Muscle layer of colon (tissue), 2 donors: ENCODE measurements around the gene C22orf31.
A peak's percentile ranks its signal among the peaks of the same experiment; 100 is the strongest.

ENCODE experiments used
- H3K27ac ChIP-seq: one replicate; pipeline ENCODE4 v1.7.0; 2013; ENCODE audit warnings: low read depth, mild to moderate bottlenecking, low read length, moderate library complexity
- H3K27me3 ChIP-seq, 2 donors: one replicate each; pipeline ENCODE4 v1.7.0; 2013; ENCODE audit warnings: low read length in 2 of 2, mild to moderate bottlenecking in 2 of 2; ENCODE audit not compliant: insufficient read depth in 2 of 2, control insufficient read depth in 1 of 2
- H3K36me3 ChIP-seq: one replicate; pipeline ENCODE4 v1.7.0; 2013; ENCODE audit warnings: mild to moderate bottlenecking, low read length; ENCODE audit not compliant: insufficient read depth
- H3K4me1 ChIP-seq: one replicate; pipeline ENCODE4 v1.7.0; 2013; ENCODE audit warnings: mild to moderate bottlenecking, low read length; ENCODE audit not compliant: insufficient read depth
- H3K4me3 ChIP-seq, 2 donors: one replicate each; pipeline ENCODE4 v1.7.0; 2013; ENCODE audit warnings: low read length in 2 of 2, low read depth in 1 of 2, mild to moderate bottlenecking in 1 of 2, moderate library complexity in 1 of 2
- H3K9ac ChIP-seq: one replicate; pipeline ENCODE4 v1.7.0; 2013; ENCODE audit warnings: low read length
- H3K9me3 ChIP-seq: one replicate; pipeline ENCODE4 v1.7.0; 2013; ENCODE audit warnings: mild to moderate bottlenecking, low read length
- donor health status: abdominal sarcoma.
- donor health status: Adenocarcinoma of cecum.

Gene C22orf31

DNA sequence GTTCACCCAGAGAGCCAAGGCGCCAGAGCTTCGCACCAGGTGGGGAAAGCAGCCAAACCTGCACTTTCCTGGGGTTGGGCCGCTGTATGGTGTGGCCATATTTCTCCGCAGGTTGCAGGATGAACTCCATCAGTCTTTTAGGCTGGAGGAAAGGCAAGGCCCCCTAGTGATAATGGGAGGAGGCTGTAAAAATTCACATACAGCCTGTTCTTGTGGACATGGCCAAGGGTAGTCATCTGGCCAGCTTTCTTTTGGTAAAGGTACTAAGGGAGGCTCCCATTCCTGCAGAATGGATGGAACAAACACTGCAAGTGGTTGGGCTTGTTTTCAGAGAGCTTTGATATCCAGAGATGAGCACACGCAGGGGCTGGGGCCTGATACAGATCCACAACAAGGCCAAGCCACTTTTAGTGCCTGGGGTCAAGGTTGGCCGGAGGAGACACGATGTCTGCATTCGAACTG, 29.6 kb downstream of the C22orf31 start:
- no peaks in the 10 kb centered on the region for H3K27me3 ChIP-seq
- H3K9ac ChIP-seq: peak overlapping the region; percentile 35
- H3K4me1 ChIP-seq: peaks cover 35% of the 10 kb centered on the region
- H3K4me3 ChIP-seq: no peak overlapping the region
- peak overlapping the region; percentile 75 for H3K27ac ChIP-seq
- no peaks in the 10 kb centered on the region for H3K36me3 ChIP-seq
- H3K9me3 ChIP-seq: no peaks in the 10 kb centered on the region

DNA sequence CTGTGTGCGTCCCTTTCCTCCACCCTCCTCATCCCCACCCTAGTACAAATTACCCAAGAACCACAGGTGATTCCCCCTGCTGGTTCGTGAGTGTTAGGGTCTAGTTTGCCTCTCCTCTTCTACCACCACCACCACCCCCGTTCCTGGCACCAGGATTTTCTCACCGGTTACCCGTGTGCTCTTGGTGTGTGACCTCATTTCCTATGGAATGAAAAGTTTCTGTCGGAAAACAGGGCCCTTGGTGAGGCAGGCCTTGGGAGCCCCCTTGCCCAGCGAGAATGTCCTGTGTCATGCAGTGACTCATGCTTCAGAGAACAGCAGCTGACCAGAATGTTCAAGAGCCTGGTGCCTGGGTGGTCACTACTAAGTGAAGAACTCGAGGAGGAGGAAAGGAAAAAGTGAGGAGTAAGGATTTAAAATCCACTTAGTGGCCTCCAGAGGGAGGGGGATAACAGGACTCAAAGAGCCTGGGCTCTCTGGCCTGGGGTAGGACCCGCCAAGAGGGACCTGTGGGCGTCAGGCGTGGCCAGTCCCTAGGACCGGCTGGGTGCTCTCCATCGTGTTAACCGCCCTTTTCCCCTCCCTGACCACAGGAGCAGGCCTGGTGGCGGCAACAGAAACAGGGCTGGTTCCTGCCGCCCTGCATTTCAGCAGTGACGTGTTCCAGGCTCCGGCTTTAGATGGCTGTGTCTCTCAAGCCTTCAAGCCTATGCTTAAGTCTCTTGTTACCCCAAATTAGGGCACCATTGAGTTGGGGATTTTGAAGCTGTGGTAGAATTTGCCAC, 30.2 kb downstream of the C22orf31 start:
- H3K27ac ChIP-seq: peak overlapping the region; percentile 75
- H3K36me3 ChIP-seq: no peaks in the 10 kb centered on the region
- peak overlapping the region; percentile 35 for H3K9ac ChIP-seq
- H3K4me1 ChIP-seq: peaks cover 35% of the 10 kb centered on the region
- no peaks in the 10 kb centered on the region for H3K27me3 ChIP-seq
- H3K9me3 ChIP-seq: no peaks in the 10 kb centered on the region
- H3K4me3 ChIP-seq: peak overlapping the region in 1 of 2 donors; percentile 44

DNA sequence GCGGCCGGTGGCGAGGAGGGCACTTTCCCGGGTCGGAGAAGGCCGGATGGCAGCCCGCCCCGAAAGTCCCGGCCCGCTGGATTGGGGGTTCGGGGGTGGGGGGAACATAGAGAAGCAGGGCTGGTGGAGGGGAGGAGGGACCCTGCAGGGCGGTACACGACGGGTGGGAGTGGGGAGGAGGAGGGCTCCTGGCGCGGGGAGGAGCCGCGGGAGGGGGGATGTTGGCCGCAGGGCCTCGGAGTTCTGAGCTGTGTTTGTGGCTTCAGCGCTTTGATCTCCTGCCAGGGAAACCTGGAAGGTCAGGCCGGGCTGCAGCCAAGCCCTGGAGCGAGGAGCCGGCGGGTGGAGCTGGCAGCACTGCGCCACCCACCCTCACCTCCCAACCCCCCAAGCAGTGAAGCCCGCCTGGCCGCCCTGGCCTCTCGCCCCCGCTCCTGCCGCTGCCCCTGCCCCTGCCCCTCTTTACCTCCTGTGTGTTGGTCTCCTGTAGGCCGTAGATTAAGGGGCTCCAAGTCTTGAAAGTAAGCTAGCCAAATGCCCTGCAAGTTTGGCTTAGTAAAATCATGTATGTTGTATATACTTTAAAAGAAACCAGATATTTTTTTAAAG, 30.9 kb downstream of the C22orf31 start:
- Histone ChIP-seq H3K27me3 (no peaks in the 10 kb centered on the region), H3K36me3 (no peaks in the 10 kb centered on the region), H3K9me3 (no peaks in the 10 kb centered on the region), H3K4me1 (peaks cover 35% of the 10 kb centered on the region), H3K27ac (peak overlapping the region; percentile 75), H3K9ac (peak overlapping the region; percentile 35), H3K4me3 (peak overlapping the region; percentile 44 to 46)

DNA sequence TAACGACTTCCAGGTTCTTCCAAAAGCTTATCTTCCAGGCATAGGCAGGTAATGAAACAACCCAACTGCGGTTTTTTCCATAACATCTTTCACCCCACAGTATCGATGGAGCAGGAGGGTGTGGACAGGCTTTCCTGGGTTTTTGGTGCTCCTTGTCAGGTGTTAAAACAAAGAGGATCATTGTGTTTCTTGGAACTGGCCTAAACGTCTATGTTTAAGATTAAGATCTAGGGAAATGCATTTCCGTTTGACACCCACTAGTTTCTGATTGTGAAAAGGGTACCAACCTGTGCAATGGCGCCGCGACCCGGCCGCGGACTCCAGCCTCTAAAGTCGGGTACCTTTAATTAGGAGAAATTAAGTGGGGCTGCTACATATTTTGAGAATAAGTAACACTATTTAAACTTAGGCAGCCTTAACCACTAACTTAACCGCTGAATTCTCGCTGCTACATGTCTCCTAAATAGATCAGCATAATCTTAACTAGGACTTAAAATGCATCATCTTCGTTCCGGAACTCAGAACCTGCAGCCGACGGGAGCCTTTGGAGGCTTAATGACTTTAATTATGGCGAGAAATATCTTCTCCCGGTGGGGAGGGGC, 31.5 kb downstream of the C22orf31 start:
- Histone ChIP-seq H3K27ac (peak overlapping the region; percentile 75), H3K4me3 (peak overlapping the region; percentile 44 to 46), H3K4me1 (peaks cover 35% of the 10 kb centered on the region), H3K9ac (peak overlapping the region; percentile 13), H3K9me3 (no peaks in the 10 kb centered on the region), H3K36me3 (no peaks in the 10 kb centered on the region), H3K27me3 (no peaks in the 10 kb centered on the region)

DNA sequence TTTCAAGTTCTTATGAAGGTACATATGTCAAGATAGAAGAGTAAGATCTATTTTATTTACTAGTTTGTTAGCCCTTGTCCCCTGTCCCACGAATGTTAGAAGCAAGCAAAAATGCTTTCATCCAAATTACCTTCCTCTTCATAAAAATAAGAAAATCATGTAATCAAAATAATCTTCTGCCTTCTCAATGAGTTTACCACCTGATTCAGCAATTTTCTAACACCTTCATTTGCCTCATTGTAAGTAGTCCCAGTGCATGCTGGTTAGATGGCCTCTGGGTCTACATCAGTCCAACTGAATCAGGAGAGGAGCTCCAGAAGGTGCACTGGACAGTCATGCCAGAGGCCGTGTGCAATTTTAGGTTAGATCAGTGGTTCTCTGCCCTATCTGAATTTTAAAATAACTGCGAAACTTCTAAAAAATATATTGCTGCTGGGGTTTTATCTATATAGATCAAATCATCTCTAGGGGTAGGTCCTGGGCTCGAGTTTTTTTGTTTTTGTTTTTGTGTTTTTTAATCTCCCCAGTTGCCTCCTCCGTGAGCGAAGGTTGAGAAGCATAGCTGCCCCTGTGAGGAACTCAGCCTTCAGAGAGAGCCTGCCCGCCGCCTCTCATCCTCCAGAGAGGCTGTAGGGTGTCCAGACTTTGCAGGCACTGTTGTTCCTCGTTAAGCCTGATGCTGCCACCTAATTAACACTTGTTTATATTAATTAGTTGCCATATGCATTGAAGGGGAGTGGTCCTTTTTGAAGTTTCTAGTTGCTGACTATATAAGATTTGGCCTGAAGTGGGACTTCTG, 32.2 kb downstream of the C22orf31 start:
- Histone ChIP-seq H3K27me3 (no peaks in the 10 kb centered on the region), H3K36me3 (no peaks in the 10 kb centered on the region), H3K4me1 (peaks cover 33% of the 10 kb centered on the region), H3K9me3 (no peaks in the 10 kb centered on the region), H3K4me3 (no peak overlapping the region), H3K9ac (no peak overlapping the region), H3K27ac (no peak overlapping the region)

DNA sequence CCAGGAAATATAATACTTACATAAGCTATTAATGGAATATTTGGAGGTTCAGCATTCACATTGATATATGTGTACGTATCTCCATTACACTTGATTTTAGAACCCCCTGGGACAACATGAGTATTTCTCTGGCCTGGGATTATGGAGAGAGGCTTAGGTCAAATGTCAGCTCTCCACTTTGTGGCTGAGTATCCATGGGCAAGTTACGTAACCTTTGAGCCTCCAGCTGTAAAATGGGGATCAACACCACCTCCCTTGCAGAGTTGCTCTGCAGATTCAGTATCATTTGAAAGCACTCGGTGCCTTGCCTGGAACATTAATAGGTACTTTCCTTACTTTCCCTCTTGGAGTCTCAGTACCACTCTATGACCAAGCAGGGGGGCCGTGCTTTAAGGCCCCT, 33.2 kb downstream of the C22orf31 start:
- Histone ChIP-seq H3K36me3 (no peaks in the 10 kb centered on the region), H3K9me3 (no peaks in the 10 kb centered on the region), H3K9ac (no peak overlapping the region), H3K27ac (no peak overlapping the region), H3K27me3 (no peaks in the 10 kb centered on the region), H3K4me1 (peaks cover 23% of the 10 kb centered on the region), H3K4me3 (no peak overlapping the region)

DNA sequence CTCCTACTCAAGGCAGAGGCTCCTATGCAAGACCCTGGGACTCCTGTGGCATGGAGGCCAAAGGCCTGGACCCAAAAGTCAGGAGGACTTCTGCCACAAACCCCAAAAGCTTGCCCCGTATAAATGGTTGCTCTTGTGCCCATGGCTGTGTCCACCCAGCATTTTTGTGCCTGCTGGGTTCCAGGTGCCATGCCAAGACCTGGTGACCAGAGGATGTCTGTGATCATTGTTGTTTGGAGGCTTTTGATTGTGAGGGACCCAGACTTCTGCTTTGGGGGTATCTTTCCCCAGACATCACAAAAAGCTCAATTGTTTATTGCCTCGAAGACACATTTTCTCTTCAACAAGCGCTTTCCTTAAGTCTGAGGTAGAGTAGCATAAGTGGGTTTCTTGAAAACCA, 35.1 kb downstream of the C22orf31 start:
- Histone ChIP-seq H3K36me3 (no peaks in the 10 kb centered on the region), H3K27me3 (no peaks in the 10 kb centered on the region), H3K4me1 (peaks cover 14% of the 10 kb centered on the region), H3K9me3 (no peaks in the 10 kb centered on the region), H3K9ac (no peak overlapping the region), H3K4me3 (no peak overlapping the region), H3K27ac (no peak overlapping the region)

DNA sequence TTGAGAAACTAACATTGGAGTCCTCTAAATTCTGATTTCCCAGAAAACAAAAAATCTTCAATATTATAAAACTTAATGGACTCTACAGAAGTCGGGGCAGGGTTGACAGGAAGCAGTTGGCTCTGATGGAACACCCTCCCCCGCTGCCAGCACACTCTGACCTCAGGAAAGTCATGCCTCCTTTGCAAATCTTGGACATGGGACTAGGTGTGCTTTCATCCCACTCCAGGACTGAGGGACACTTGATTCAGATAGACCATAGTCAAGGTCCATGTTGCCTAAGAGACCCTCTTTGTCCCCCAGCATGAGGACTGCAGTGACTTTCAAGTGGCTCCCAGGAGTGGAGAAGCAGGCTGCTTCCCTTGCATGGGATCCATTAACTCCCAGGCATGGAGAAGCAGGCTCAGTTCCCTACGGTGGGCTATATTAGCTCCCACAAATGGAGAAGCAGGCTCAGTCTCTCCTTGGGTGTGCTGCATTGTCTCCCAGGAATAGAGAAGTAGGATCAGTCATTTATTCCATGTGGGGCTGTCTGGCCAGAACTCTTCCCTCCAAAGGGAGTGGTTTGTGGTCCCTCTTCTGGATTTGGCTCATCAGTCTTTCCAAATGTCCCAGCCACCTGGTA, 38.3 kb downstream of the C22orf31 start:
- Histone ChIP-seq H3K4me3 (no peak overlapping the region), H3K9me3 (no peaks in the 10 kb centered on the region), H3K9ac (no peak overlapping the region), H3K4me1 (peaks cover 4% of the 10 kb centered on the region), H3K36me3 (no peaks in the 10 kb centered on the region), H3K27me3 (no peaks in the 10 kb centered on the region), H3K27ac (no peak overlapping the region)

DNA sequence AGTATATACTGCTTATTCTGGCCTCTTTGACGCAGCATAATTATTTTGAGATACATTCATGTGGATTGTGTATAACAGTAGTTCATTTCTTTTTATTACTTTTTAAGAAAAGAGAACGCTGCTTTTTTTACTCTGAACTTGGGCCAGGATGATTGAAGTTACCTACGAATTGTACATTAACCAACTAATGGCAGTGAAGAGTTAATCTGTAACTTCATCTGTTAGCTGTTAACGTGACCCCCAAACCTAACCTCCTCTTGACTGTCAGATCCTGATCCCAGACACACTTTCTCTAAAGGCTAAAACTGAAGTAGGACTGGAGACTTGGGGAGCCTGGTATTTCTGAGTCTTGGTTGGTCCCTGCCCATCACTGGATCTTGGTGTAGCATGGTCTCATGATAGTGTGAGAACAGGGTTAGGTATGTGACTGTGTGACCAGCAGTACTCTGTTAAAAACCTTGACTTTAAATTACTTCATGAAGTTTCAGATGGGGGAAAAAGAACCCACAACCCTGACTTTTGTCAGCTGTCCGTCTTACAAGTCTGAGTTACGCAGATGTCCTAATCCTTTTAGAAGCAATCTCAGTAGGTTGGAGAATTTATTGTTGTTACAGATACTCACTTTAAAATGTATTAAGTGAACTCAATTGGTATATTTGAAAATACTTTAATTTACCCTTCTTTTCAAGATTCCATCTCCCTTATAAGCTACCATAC, 39.4 kb downstream of the C22orf31 start:
- H3K4me1 ChIP-seq: peaks cover 4% of the 10 kb centered on the region

DNA sequence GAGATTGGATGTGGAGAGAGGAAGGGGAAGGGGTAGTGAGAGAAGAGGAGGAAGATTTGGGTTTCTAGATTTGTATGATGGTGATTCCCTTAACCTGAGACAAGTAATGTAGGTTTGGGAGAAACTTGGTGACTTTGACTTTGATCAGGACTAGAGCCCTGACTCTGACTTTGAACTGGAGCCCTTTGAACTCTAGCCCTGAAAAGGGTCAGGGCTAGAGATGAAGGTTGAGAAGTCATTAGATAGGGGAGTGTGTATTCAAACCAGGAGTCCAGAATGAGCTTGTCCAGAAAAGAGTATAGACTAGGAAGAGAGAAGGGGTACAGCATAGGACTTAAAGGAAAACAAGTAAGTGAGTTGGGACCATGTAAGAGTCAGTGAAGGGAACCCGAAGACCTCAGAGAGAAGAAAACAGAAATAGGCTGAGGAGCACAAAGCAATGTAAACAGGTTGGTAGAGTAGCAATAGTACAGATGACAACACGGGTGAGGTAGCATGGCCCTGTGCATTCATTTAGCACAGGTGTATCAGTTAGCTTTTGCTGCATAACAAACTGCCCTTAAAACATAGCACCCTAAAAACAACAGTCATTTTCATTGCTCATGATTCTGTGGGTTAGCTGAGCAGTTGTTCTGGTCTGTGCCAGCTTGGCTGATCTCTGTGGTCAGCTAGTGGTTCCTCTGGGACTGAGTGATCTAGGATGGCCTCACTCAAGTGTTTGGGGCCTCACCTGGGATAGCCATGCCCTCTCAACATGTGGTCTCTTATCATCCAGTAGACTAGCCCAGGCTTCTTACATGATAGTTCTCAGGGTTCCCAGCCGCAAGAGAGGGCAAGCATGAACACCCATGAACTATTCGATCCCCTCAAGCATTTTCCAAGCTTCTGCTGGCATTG, 43.1 kb downstream of the C22orf31 start:
- no peak overlapping the region for H3K4me3 ChIP-seq
- no peaks in the 10 kb centered on the region for H3K27me3 ChIP-seq
- H3K27ac ChIP-seq: no peak overlapping the region
- H3K9me3 ChIP-seq: no peaks in the 10 kb centered on the region
- H3K4me1 ChIP-seq: peaks cover 4% of the 10 kb centered on the region
- H3K9ac ChIP-seq: no peak overlapping the region
- H3K36me3 ChIP-seq: no peaks in the 10 kb centered on the region

More for the DNA sequence above, 39.4 kb downstream of the C22orf31 start:
- Histone ChIP-seq H3K27ac (no peak overlapping the region), H3K4me3 (no peak overlapping the region), H3K9me3 (no peaks in the 10 kb centered on the region), H3K27me3 (no peaks in the 10 kb centered on the region), H3K9ac (no peak overlapping the region), H3K36me3 (no peaks in the 10 kb centered on the region)
